Neural cell (in vitro differentiated cells): ENCODE measurements around the gene FSTL3. TPM values are rescaled to one million over a fixed set of nuclear protein-coding genes. Genes with fewer than 3 reads are reported as not detected.
A peak's percentile ranks its signal among the peaks of the same experiment; 100 is the strongest.

ENCODE experiments used
- H2AFZ ChIP-seq: fragments of 200-600, 300-800 bp; sonication (generic), shearing (Covaris generic); 2 replicates; pipeline ENCODE4 v1.6.0; 2014; ENCODE audit warnings: low read depth, mild to moderate bottlenecking, antibody characterized with exemption, low read length, moderate library complexity
- H3F3A ChIP-seq: fragments of 200-600 bp; shearing (Covaris generic); 2 replicates; pipeline ENCODE4 v1.6.1; 2016; ENCODE audit warnings: mild to moderate bottlenecking, moderate library complexity, mixed read lengths, antibody characterized with exemption, low read length; ENCODE audit not compliant: insufficient read depth, poor library complexity, severe bottlenecking
- H3K27ac ChIP-seq: fragments of 200-600, 300-800 bp; sonication (generic), shearing (Covaris generic); 2 replicates; pipeline ENCODE4 v1.5.1; 2014; ENCODE audit warnings: mild to moderate bottlenecking, low read length, moderate library complexity
- H3K27me3 ChIP-seq: fragments of 300-800, 200-600 bp; sonication (generic), shearing (Covaris generic); 2 replicates; pipeline ENCODE4 v1.6.0; 2014; ENCODE audit warnings: mild to moderate bottlenecking, low read depth, low read length, moderate library complexity; ENCODE audit not compliant: insufficient read depth
- H3K36me3 ChIP-seq: fragments of 300-800, 200-600 bp; sonication (generic), shearing (Covaris generic); 2 replicates; pipeline ENCODE4 v1.5.1; 2014; ENCODE audit warnings: mild to moderate bottlenecking, antibody characterized with exemption, low read length, moderate library complexity; ENCODE audit not compliant: insufficient read depth
- H3K4me2 ChIP-seq: fragments of 300-800, 200-600 bp; sonication (generic), shearing (Covaris generic); 2 replicates; pipeline ENCODE4 v1.6.0; 2014; ENCODE audit warnings: mild to moderate bottlenecking, low read length
- H3K4me3 ChIP-seq: fragments of 300-800, 200-600 bp; sonication (generic), shearing (Covaris generic); 2 replicates; pipeline ENCODE4 v1.5.1; 2014; ENCODE audit warnings: mild to moderate bottlenecking, low read length, moderate library complexity
- H3K79me2 ChIP-seq: fragments of 200-600 bp; shearing (Covaris generic); replicated peaks from 2 replicates; pipeline ENCODE4 v1.6.0; 2014; ENCODE audit warnings: mild to moderate bottlenecking, low read length, moderate library complexity; ENCODE audit not compliant: insufficient read depth
- H3K9ac ChIP-seq: fragments of 300-800, 200-600 bp; sonication (generic), shearing (Covaris generic); 2 replicates; pipeline ENCODE4 v1.6.1; 2016; ENCODE audit warnings: mild to moderate bottlenecking, low read length, mixed read lengths
- H3K9me2 ChIP-seq: fragments of 200-600 bp; shearing (Covaris generic); 2 replicates; pipeline ENCODE4 v1.6.1; 2016; ENCODE audit warnings: mild to moderate bottlenecking, low read length, mixed read lengths; ENCODE audit not compliant: insufficient read depth
- H3K9me3 ChIP-seq: fragments of 200-600, 300-800 bp; sonication (generic), shearing (Covaris generic); 2 replicates; pipeline ENCODE4 v1.6.1; 2016; ENCODE audit warnings: mild to moderate bottlenecking, mixed run types, low read length, moderate library complexity, mixed read lengths
- H4K20me1 ChIP-seq: fragments of 200-600 bp; shearing (Covaris generic); 2 replicates; pipeline ENCODE4 v1.6.1; 2016; ENCODE audit warnings: mild to moderate bottlenecking, mixed run types; ENCODE audit not compliant: insufficient read depth
- CTCF ChIP-seq: fragments of 450-650 bp; IDR thresholded peaks from 2 replicates; pipeline ENCODE4 v1.5.1; 2014; ENCODE audit warnings: antibody characterized with exemption, mild to moderate bottlenecking, moderate library complexity; ENCODE audit not compliant: poor library complexity, severe bottlenecking
- EP300 ChIP-seq: fragments of 450-650 bp; conservative IDR thresholded peaks from 2 replicates; pipeline ENCODE4 v1.6.1; 2014; ENCODE audit warnings: antibody characterized with exemption, mild to moderate bottlenecking, moderate library complexity; ENCODE audit not compliant: poor library complexity, severe bottlenecking
- EZH2 ChIP-seq: fragments of 200-600, 300-800 bp; shearing (Covaris generic), sonication (generic); IDR thresholded peaks from 2 replicates; pipeline ENCODE4 v1.6.1; 2014; ENCODE audit warnings: antibody characterized with exemption, low read length, borderline replicate concordance, mild to moderate bottlenecking; ENCODE audit not compliant: insufficient read depth, poor library complexity, severe bottlenecking
- MXI1 ChIP-seq: fragments of 450-650 bp; conservative IDR thresholded peaks from 2 replicates; pipeline ENCODE4 v1.6.1; 2014; ENCODE audit warnings: antibody characterized with exemption, mild to moderate bottlenecking; ENCODE audit not compliant: poor library complexity, severe bottlenecking
- POLR2AphosphoS5 ChIP-seq: IDR thresholded peaks from 2 replicates; pipeline ENCODE4 v1.6.1; 2012
- RAD21 ChIP-seq: fragments of 450-650 bp; conservative IDR thresholded peaks from 2 replicates; pipeline ENCODE4 v1.6.1; 2014; ENCODE audit warnings: antibody characterized with exemption, mild to moderate bottlenecking, moderate library complexity
- REST ChIP-seq: IDR thresholded peaks from 2 replicates; pipeline ENCODE4 v1.6.1; 2012; ENCODE audit warnings: borderline replicate concordance
- SMC3 ChIP-seq: fragments of 450-650 bp; conservative IDR thresholded peaks from 2 replicates; pipeline ENCODE4 v1.6.1; 2014; ENCODE audit warnings: antibody characterized with exemption, mild to moderate bottlenecking, moderate library complexity; ENCODE audit not compliant: poor library complexity
- TAF1 ChIP-seq: IDR thresholded peaks from 2 replicates; pipeline ENCODE4 v1.6.1; 2012; ENCODE audit warnings: low read depth
- polyA plus RNA-seq: library from polyadenylated mRNA; depleted of rRNA; stranded (reverse); fragments of >200 nt; gene quantifications from 2 replicates; pipeline ENCODE4 v1.2.3, GENCODE V29; 2014

FSTL3 gene
- polyA plus RNA-seq, 1 donor from 2014 or later, result 3.1 TPM

GRCh38 chr19:670609-671075 lies 5.5 kb upstream of the FSTL3 start:
- Histone ChIP-seq H3K79me2 (no peaks in the 10 kb centered on the region), H3K36me3 (no peaks in the 10 kb centered on the region), H3K9me3 (no peaks in the 10 kb centered on the region), H3K27me3 (no peaks in the 10 kb centered on the region), H3K9me2 (no peaks in the 10 kb centered on the region), H3K27ac (no peak overlapping the region), H3K4me3 (no peak overlapping the region), H3K4me2 (no peak overlapping the region), H4K20me1 (no peaks in the 10 kb centered on the region), H3K9ac (no peak overlapping the region), H2AFZ (no peak overlapping the region), H3F3A (no peaks in the 10 kb centered on the region)
- TF ChIP-seq EP300 (no peak), MXI1 (no peak), SMC3 (no peak), POLR2AphosphoS5 (no peak), REST (no peak)

- Histone ChIP-seq H3K9me2 (no peaks in the 10 kb centered on the region), H4K20me1 (no peaks in the 10 kb centered on the region), H3K9ac (peak overlapping the region; percentile 39), H3F3A (no peaks in the 10 kb centered on the region), H3K9me3 (no peaks in the 10 kb centered on the region), H3K4me2 (no peak overlapping the region), H2AFZ (no peak overlapping the region), H3K4me3 (no peak overlapping the region), H3K79me2 (no peaks in the 10 kb centered on the region), H3K27ac (no peak overlapping the region), H3K36me3 (no peaks in the 10 kb centered on the region), H3K27me3 (peaks cover 3% of the 10 kb centered on the region)
- no peak for TF ChIP-seq EP300
- no peak for TF ChIP-seq RAD21
- TF ChIP-seq EZH2, result no peak
- no peak for TF ChIP-seq MXI1
- no peak for TF ChIP-seq CTCF
- TF ChIP-seq REST, result no peak
- no peak for TF ChIP-seq POLR2AphosphoS5
- TF ChIP-seq TAF1, result no peak
- no peak for TF ChIP-seq SMC3
Observed at GRCh38 chr19:674282-675151, 1.7 kb upstream of the FSTL3 start.
